CD4-positive, alpha-beta T cell (primary cell): ENCODE results near the gene CCL13. TPM values are rescaled to one million over a fixed set of nuclear protein-coding genes. Genes with fewer than 3 reads are reported as not detected.

ENCODE experiments used
- ATAC-seq: fragments of 200-7000 bp; cut with Tn5 transposase; one replicate; pipeline ENCODE4 v1.10.0; 2022; ENCODE audit warnings: mild to moderate bottlenecking; ENCODE audit not compliant: poor library complexity
- CTCF ChIA-PET: fragments of 350-600 bp; sonication (Branson Sonifier 250); formaldehyde crosslinking; loops from one replicate; lab custom pipeline; 2021; ENCODE audit warnings: antibody characterized with exemption, inconsistent platforms; lab: Charles Lee
- POLR2A ChIA-PET: fragments of 350-600 bp; sonication (Branson Sonifier 250); formaldehyde crosslinking; loops from one replicate; lab custom pipeline; 2021; ENCODE audit warnings: antibody characterized with exemption, inconsistent platforms; lab: Charles Lee
- DNase-seq, 14 experiments: peaks; one replicate each; pipeline ENCODE4 v3.0.0-alpha.2; 2013 to 2020; ENCODE audit warnings: mixed read lengths in 2 of 14
- H3K27ac ChIP-seq, 2 donors: one replicate each; pipeline versions ENCODE4 v1.5.1 to v1.7.0; 2013; ENCODE audit warnings: low read length in 2 of 2, low read depth in 1 of 2, mild to moderate bottlenecking in 1 of 2
- H3K27me3 ChIP-seq, 2 experiments: 1 replicate in 1 of 2; 2 replicates in 1 of 2; pipeline versions ENCODE4 v1.6.1 to v1.7.0; 2013; ENCODE audit warnings: low read length in 2 of 2, control low read depth in 1 of 2, mild to moderate bottlenecking in 1 of 2, moderate library complexity in 1 of 2; ENCODE audit not compliant: insufficient read depth in 2 of 2, control insufficient read depth in 1 of 2
- H3K36me3 ChIP-seq: one replicate; pipeline ENCODE4 v1.6.1; 2013; ENCODE audit warnings: low read length, control low read depth; ENCODE audit not compliant: insufficient read depth
- H3K4me1 ChIP-seq: one replicate; pipeline ENCODE4 v1.6.1; 2013; ENCODE audit warnings: low read length, control low read depth; ENCODE audit not compliant: insufficient read depth
- H3K4me3 ChIP-seq: one replicate; pipeline ENCODE4 v1.5.1; 2013; ENCODE audit warnings: mild to moderate bottlenecking, low read length, moderate library complexity
- H3K9me3 ChIP-seq, 2 experiments: 1 replicate in 1 of 2; 2 replicates in 1 of 2; pipeline versions ENCODE4 v1.6.1 to v1.7.0; 2013; ENCODE audit warnings: low read length in 2 of 2, mild to moderate bottlenecking in 2 of 2, control low read depth in 1 of 2, moderate library complexity in 1 of 2; ENCODE audit not compliant: control insufficient read depth in 1 of 2, insufficient read depth in 1 of 2
- H3K27ac Mint-ChIP-seq: one replicate; pipeline ENCODE4 v1.8.0; 2020; ENCODE audit warnings: mixed read lengths
- H3K27me3 Mint-ChIP-seq: one replicate; pipeline ENCODE4 v1.8.0; 2021; ENCODE audit warnings: mixed read lengths
- H3K36me3 Mint-ChIP-seq: one replicate; pipeline ENCODE4 v1.8.0; 2021; ENCODE audit warnings: low read depth, mixed read lengths
- H3K4me1 Mint-ChIP-seq: one replicate; pipeline ENCODE4 v1.8.0; 2021; ENCODE audit warnings: low read depth, mixed read lengths
- H3K4me3 Mint-ChIP-seq: one replicate; pipeline ENCODE4 v1.8.0; 2020; ENCODE audit warnings: mild to moderate bottlenecking, mixed read lengths
- H3K9me3 Mint-ChIP-seq: one replicate; pipeline ENCODE4 v1.8.0; 2020; ENCODE audit warnings: mixed read lengths
- CTCF ChIP-seq: fragments of 200-600 bp; IDR thresholded peaks from one replicate; pipeline ENCODE4 v1.8.0; 2022; ENCODE audit warnings: antibody characterized with exemption, mild to moderate bottlenecking
- intact Hi-C, 2 experiments: fragments of 100-400 bp; cut with DNase I in 1 of 2; cut with micrococcal nuclease in 1 of 2; formaldehyde crosslinking; loops; one replicate each; pipeline versions ENCODE4 v1.15.1 to v1.9.0; 2023 to 2025; cut with DNase I, micrococcal nuclease
- total RNA-seq, 174 experiments: library from RNA in 2 of 174; stranded (reverse) in 2 of 174; gene quantifications; one replicate each; pipeline ENCODE4 v1.2.3 and lab custom pipeline; 2021 to 2026

The CCL13 gene
- total RNA-seq, 2 experiments from 2014 or later = not detected

DNA sequence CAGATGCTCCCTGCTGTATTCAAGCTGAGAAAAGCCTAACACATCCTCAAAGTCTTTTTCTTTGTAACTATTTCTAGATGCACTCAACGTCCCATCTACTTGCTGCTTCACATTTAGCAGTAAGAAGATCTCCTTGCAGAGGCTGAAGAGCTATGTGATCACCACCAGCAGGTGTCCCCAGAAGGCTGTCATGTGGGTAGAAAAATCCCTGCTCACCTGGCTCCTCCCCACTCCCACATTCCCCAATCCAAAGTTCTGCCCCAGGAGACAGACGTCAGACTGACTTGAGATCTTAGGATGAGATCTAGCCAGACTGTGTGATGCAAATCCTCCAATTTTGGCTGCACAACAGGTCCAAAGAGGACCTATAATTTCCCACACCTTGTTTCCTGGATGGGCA, 1.1 kb downstream of the CCL13 start:
- Mint-ChIP-seq H3K36me3 (no peaks in the 10 kb centered on the region), H3K27ac (no peak overlapping the region), H3K27me3 (peaks cover 10% of the 10 kb centered on the region), H3K4me3 (no peak overlapping the region), H3K4me1 (no peaks in the 10 kb centered on the region), H3K9me3 (peaks cover 2% of the 10 kb centered on the region)
- DNase-seq (no peak), ATAC-seq (no peak)
- TF ChIP-seq CTCF = no peak
- no peaks in the 10 kb centered on the region for H3K4me1 ChIP-seq
- no peaks in the 10 kb centered on the region for H3K36me3 ChIP-seq
- no peaks in the 10 kb centered on the region for H3K9me3 ChIP-seq
- H3K4me3 ChIP-seq = no peak overlapping the region
- H3K27ac ChIP-seq = no peak overlapping the region
- H3K27me3 ChIP-seq = peaks cover 0 to 3% of the 10 kb centered on the region in 2 experiments
- intact Hi-C loops = no loop called here
- ChIA-PET POLR2A (no interaction called here), CTCF (no interaction called here)

- Mint-ChIP-seq H3K4me3 (no peak overlapping the region), H3K4me1 (no peaks in the 10 kb centered on the region), H3K27me3 (peaks cover 12% of the 10 kb centered on the region), H3K36me3 (no peaks in the 10 kb centered on the region), H3K27ac (no peak overlapping the region), H3K9me3 (peaks cover 2% of the 10 kb centered on the region)
- POLR2A ChIA-PET = interaction anchor here (0.6 kb wide), 1 partner anchor 157 kb away, joined by 3 read pairs; no protein-coding TSS in a partner anchor
- H3K4me1 ChIP-seq = no peaks in the 10 kb centered on the region
- H3K4me3 ChIP-seq = no peak overlapping the region
- H3K36me3 ChIP-seq = no peaks in the 10 kb centered on the region
- TF ChIP-seq CTCF = no peak
- H3K27me3 ChIP-seq = peaks cover 0 to 3% of the 10 kb centered on the region in 2 experiments
- H3K27ac ChIP-seq = no peak overlapping the region
- ATAC-seq (no peak), DNase-seq (no peak)
- CTCF ChIA-PET = no interaction called here
- intact Hi-C loops = no loop called here
- H3K9me3 ChIP-seq = no peaks in the 10 kb centered on the region
Measured at GRCh38 chr17:34358631-34359030, 2.4 kb downstream of the CCL13 start.

DNA sequence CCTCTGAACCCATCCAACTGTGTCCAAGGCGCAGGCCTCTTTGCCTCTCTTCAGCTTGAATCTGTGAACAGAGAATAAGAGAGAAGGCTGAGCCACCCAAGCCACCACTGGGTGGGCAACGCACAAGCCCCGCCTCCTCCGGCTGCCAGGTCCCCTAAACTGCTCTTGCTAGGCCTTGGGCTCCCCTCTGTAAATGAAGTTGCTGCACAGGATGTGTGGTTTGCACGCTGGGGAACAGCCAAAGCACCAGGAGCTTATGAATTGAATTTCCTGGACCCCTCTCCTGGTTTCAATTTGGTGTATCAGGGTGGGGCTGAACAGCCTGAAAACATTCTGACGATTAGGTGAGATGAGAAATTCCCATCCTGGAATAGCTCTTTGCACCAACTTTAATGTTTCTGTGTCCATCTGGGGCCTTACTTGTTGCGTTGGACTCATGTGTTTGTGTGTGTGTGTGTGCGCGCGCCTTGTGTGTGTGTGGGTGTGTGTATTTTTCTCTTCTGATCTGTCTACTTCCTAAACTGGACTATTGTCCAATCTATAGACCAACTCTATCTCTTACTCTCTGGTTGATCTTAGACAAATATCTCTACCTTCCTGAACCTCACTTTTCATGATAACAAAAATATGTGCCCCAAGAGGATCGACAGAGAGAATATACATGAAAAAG, 4.5 kb downstream of the CCL13 start:
- no peak for DNase-seq
- CTCF ChIA-PET = interaction anchor here (1.0 to 1.5 kb wide), 2 partner anchors 158 to 160 kb away, joined by 4 to 5 read pairs; no protein-coding TSS in a partner anchor
- Histone ChIP-seq H3K27ac (no peak overlapping the region), H3K27me3 (no peaks in the 10 kb centered on the region), H3K4me3 (no peak overlapping the region), H3K36me3 (no peaks in the 10 kb centered on the region), H3K9me3 (no peaks in the 10 kb centered on the region), H3K4me1 (no peaks in the 10 kb centered on the region)
- Mint-ChIP-seq H3K4me3 (no peak overlapping the region), H3K4me1 (peaks cover 8% of the 10 kb centered on the region), H3K27ac (no peak overlapping the region), H3K9me3 (no peaks in the 10 kb centered on the region), H3K27me3 (peaks cover 12% of the 10 kb centered on the region), H3K36me3 (no peaks in the 10 kb centered on the region)
- no peak for ATAC-seq
- intact Hi-C loops = loop anchor here (1.0 kb wide), 2 partner anchors 160 to 189 kb away; no protein-coding TSS in a partner anchor
- POLR2A ChIA-PET = no interaction called here
- no peak for TF ChIP-seq CTCF
